K562 (cell line): ENCODE results near the gene TARBP2. TPM values are rescaled to one million over a fixed set of nuclear protein-coding genes. Genes with fewer than 3 reads are reported as not detected.

Experiments used
- BRD4 ChIP-seq: fragments of 200-600 bp; sonication (generic); IDR thresholded peaks from 2 replicates; pipeline ENCODE4 v1.6.1; 2017; ENCODE audit warnings: inconsistent platforms
- DPF2 ChIP-seq: fragments of 450-650 bp; IDR thresholded peaks from 2 replicates; pipeline ENCODE4 v1.6.1; 2016
- TAF1 ChIP-seq: IDR thresholded peaks from 2 replicates; pipeline ENCODE4 v1.6.1; 2011; ENCODE audit warnings: mild to moderate bottlenecking, low read length, moderate library complexity; ENCODE audit not compliant: insufficient read depth, control insufficient read depth, severe bottlenecking; ENCODE audit errors: extremely low read depth
- polyA plus RNA-seq, 8 experiments: library from polyadenylated mRNA; depleted of rRNA in 4 of 8; stranded (reverse) in 5 of 8; unstranded in 3 of 8; fragments of >200 nt; fragmentation: Nextera tagmentation in 2 of 8; fragmentation: Illumina TruSeq in 1 of 8; extraction: Ambion mirVana in 2 of 8; extraction: Trizol in 1 of 8; gene quantifications; 2 replicates each; pipeline versions ENCODE4 v1.2.1 to v1.2.3, GENCODE V29; 2011 to 2014; ENCODE audit warnings: inconsistent platforms in 1 of 8, missing spikeins in 1 of 8
- total RNA-seq, 7 experiments: library from RNA; depleted of rRNA in 6 of 7; stranded (reverse); fragments of >200 nt in 6 of 7; fragmentation: Illumina TruSeq in 2 of 7; extraction: Trizol in 2 of 7; gene quantifications; 2 replicates each; pipeline versions ENCODE4 v1.2.1 to v1.2.3, GENCODE V29; 2011 to 2021; ENCODE audit warnings: low replicate concordance in 1 of 7
- TF ChIP-seq, protein P1 (sequence below), 2 experiments: fragments of 450-650 bp in 1 of 2; sonication (generic) in 1 of 2; formaldehyde crosslinking in 1 of 2; IDR thresholded peaks; 2 replicates each; pipeline versions ENCODE4 v1.7.1 to v1.9.0; 2016 to 2022; ENCODE audit warnings: inconsistent platforms in 1 of 2, mild to moderate bottlenecking in 1 of 2, missing genetic modification reagents in 1 of 2
- TF ChIP-seq, protein P2 (sequence below): IDR thresholded peaks from 2 replicates; pipeline ENCODE4 v1.6.1; 2012; ENCODE audit warnings: low read depth, low read length, improper control_type of control experiment, borderline replicate concordance
- TF ChIP-seq, protein P3 (sequence below): fragments of 250-450 bp; sonication (Bioruptor Pico); IDR thresholded peaks from 2 replicates; pipeline ENCODE4 v1.5.0; 2021
- TF ChIP-seq, protein P4 (sequence below): IDR thresholded peaks from 2 replicates; pipeline ENCODE4 v1.6.1; 2014; ENCODE audit warnings: antibody characterized with exemption
- TF ChIP-seq, protein P5 (sequence below): fragments of 250-450 bp; sonication (Bioruptor Pico); IDR thresholded peaks from 2 replicates; pipeline ENCODE4 v1.4.0; 2020; ENCODE audit warnings: mild to moderate bottlenecking, moderate library complexity

The TARBP2 gene
- total and polyA plus RNA-seq, 9 of the 15 experiments (the other 6 are each of a cell fraction or from before 2014, with no cell fraction given): 5.6 to 69.0 (median 44.6) TPM

DNA sequence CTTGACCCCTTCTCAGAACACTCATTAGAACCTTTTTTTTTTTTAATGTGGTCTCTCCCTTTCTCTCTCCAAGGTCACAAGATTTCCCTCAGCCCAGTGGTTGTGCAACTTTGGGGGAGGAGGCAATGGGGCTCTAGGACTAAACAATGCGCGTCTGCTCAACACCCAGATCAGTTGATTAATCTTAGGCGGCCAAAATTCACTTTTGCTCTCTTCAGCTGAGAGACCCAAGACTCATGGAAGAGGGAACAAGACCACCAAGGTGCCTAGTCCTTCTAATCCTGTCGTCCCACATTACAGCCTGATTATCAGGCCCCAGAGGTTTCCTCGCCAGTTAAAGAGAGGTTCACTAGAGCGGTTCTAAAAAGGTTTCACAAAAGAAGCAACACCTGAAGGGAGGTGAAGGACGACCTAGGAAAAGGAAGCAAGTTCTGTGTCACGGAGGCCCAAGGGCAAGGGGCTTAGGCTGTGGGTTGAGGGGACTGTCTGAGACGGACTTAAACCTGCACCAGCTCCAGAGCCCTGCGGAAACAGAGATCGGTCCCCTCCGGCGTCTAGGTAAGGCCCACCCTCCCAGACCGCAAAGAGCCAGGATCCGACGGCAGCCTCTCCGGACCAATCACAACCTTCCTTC is 824 bp upstream of the TARBP2 start (continued):
- TF ChIP-seq, protein P1, sequence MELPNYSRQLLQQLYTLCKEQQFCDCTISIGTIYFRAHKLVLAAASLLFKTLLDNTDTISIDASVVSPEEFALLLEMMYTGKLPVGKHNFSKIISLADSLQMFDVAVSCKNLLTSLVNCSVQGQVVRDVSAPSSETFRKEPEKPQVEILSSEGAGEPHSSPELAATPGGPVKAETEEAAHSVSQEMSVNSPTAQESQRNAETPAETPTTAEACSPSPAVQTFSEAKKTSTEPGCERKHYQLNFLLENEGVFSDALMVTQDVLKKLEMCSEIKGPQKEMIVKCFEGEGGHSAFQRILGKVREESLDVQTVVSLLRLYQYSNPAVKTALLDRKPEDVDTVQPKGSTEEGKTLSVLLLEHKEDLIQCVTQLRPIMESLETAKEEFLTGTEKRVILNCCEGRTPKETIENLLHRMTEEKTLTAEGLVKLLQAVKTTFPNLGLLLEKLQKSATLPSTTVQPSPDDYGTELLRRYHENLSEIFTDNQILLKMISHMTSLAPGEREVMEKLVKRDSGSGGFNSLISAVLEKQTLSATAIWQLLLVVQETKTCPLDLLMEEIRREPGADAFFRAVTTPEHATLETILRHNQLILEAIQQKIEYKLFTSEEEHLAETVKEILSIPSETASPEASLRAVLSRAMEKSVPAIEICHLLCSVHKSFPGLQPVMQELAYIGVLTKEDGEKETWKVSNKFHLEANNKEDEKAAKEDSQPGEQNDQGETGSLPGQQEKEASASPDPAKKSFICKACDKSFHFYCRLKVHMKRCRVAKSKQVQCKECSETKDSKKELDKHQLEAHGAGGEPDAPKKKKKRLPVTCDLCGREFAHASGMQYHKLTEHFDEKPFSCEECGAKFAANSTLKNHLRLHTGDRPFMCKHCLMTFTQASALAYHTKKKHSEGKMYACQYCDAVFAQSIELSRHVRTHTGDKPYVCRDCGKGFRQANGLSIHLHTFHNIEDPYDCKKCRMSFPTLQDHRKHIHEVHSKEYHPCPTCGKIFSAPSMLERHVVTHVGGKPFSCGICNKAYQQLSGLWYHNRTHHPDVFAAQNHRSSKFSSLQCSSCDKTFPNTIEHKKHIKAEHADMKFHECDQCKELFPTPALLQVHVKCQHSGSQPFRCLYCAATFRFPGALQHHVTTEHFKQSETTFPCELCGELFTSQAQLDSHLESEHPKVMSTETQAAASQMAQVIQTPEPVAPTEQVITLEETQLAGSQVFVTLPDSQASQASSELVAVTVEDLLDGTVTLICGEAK (IDR thresholded peaks at IDR 0.05): 0 out of 2 replicates have a peak, but pooled peaks have one; percentile 34
- TF ChIP-seq, protein P1 (CRISPR knock-in tag; IDR thresholded peaks at IDR 0.05): no peak
- TF ChIP-seq, protein P2, sequence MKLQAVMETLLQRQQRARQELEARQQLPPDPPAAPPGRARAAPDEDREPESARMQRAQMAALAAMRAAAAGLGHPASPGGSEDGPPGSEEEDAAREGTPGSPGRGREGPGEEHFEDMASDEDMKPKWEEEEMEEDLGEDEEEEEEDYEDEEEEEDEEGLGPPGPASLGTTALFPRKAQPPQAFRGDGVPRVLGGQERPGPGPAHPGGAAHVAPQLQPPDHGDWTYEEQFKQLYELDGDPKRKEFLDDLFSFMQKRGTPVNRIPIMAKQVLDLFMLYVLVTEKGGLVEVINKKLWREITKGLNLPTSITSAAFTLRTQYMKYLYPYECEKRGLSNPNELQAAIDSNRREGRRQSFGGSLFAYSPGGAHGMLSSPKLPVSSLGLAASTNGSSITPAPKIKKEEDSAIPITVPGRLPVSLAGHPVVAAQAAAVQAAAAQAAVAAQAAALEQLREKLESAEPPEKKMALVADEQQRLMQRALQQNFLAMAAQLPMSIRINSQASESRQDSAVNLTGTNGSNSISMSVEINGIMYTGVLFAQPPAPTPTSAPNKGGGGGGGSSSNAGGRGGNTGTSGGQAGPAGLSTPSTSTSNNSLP: no peak
- TF ChIP-seq, protein P3, sequence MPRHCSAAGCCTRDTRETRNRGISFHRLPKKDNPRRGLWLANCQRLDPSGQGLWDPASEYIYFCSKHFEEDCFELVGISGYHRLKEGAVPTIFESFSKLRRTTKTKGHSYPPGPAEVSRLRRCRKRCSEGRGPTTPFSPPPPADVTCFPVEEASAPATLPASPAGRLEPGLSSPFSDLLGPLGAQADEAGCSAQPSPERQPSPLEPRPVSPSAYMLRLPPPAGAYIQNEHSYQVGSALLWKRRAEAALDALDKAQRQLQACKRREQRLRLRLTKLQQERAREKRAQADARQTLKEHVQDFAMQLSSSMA: 0 out of 2 replicates have a peak, but pooled peaks have one; percentile 58
- peak; percentile 55 for TF ChIP-seq TAF1
- peak; percentile 55 for TF ChIP-seq DPF2
- TF ChIP-seq, protein P4, sequence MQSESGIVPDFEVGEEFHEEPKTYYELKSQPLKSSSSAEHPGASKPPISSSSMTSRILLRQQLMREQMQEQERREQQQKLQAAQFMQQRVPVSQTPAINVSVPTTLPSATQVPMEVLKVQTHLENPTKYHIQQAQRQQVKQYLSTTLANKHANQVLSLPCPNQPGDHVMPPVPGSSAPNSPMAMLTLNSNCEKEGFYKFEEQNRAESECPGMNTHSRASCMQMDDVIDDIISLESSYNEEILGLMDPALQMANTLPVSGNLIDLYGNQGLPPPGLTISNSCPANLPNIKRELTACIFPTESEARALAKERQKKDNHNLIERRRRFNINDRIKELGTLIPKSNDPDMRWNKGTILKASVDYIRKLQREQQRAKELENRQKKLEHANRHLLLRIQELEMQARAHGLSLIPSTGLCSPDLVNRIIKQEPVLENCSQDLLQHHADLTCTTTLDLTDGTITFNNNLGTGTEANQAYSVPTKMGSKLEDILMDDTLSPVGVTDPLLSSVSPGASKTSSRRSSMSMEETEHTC: peak; percentile 53; the same call in 1 of the 2 replicates
- TF ChIP-seq, protein P5, sequence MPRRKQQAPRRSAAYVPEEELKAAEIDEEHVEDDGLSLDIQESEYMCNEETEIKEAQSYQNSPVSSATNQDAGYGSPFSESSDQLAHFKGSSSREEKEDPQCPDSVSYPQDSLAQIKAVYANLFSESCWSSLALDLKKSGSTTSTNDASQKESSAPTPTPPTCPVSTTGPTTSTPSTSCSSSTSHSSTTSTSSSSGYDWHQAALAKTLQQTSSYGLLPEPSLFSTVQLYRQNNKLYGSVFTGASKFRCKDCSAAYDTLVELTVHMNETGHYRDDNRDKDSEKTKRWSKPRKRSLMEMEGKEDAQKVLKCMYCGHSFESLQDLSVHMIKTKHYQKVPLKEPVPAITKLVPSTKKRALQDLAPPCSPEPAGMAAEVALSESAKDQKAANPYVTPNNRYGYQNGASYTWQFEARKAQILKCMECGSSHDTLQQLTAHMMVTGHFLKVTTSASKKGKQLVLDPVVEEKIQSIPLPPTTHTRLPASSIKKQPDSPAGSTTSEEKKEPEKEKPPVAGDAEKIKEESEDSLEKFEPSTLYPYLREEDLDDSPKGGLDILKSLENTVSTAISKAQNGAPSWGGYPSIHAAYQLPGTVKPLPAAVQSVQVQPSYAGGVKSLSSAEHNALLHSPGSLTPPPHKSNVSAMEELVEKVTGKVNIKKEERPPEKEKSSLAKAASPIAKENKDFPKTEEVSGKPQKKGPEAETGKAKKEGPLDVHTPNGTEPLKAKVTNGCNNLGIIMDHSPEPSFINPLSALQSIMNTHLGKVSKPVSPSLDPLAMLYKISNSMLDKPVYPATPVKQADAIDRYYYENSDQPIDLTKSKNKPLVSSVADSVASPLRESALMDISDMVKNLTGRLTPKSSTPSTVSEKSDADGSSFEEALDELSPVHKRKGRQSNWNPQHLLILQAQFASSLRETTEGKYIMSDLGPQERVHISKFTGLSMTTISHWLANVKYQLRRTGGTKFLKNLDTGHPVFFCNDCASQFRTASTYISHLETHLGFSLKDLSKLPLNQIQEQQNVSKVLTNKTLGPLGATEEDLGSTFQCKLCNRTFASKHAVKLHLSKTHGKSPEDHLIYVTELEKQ (CRISPR knock-in tag): no peak
- no peak for TF ChIP-seq BRD4
